T-helper 22 cell (primary cell): Measurements from ENCODE around the gene FMNL2.

Source experiments
- DNase-seq: peaks from one replicate; pipeline ENCODE4 v3.0.0-alpha.2; 2020; ENCODE audit warnings: low read depth

The FMNL2 gene

DNA sequence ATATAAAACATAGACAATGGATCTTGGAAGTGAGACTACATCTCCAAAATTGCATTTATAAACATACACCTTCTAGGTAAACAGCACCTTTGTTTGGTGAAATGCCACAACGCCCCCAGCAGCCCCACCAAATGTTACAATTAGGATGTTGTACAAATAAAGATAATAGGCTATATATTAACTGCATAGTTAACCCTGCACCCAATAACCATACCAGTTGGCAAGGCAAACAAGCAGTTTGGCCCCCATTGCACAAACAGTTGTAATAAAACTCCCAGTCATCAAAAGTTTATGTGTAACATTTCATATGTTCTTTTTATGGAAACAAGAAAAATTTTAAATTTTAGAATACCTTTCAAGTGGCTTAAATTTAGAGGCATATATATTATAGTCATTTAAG is 315.0 kb downstream of the FMNL2 start:
- DNase-seq, result no peak

DNA sequence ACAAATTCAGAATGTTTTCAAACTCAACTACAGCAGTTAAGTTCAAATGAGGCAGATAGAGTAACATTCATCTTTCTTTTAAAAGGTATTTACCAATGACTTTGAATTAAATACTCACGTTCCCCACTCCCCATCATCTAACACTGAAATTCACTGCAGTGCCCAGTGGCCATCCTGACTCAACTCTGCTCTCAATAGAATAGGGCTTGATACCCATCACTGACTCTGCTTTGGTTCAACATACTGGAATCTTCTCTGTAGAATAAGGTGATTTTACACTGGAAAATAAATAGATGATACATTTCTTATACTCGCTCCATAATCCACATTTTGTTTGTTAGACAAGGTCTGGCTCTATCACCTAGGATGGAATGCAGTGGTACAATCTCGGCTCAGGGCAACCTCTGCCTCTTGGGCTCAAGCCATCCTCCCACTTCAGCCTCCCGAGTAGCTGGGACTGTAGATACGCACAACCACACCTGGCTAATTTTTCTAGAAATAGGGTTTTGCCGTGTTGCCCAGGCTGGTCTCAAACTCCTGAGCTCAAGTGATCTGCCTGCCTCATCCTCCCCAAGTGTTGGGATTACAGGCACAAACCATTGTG is 315.9 kb downstream of the FMNL2 start:
- DNase-seq, result no peak

DNA sequence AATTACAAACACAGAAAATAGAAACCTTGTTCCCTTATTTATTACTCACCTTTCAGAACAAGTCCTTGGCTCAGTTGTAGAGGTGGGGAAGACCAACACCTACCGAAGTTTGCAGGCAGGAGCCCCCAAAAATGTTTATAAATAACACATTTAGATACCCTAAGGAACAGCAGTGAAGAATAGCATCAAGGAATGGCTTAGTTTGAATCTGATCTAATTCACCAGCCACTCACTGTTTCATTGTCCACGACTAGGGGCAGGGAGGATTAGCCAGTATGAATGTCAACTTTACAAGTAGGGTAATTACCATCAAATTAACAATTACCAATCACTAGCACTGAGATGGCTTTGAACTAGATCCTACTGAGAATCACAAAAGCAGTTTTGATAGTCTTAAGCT is 316.9 kb downstream of the FMNL2 start:
- DNase-seq, result no peak

DNA sequence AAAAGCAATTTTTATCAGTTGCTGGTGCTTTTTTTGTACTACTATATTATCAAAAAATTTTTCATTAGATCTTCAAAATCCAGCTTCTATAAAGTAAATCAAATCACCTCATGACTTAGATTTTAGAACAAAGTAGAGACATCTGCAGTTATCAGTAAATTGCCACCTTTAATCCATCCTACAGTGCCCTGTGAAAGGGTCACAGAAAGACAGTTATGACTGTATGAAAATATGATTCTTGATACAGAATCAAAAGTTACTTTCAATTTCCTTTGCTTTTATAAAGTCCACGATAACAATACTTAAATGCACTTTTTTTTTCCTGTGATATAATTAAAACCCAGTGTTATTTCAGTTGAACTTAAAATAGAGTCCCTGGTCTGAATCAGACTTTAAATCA is 320.9 kb downstream of the FMNL2 start:
- DNase-seq, result no peak

DNA sequence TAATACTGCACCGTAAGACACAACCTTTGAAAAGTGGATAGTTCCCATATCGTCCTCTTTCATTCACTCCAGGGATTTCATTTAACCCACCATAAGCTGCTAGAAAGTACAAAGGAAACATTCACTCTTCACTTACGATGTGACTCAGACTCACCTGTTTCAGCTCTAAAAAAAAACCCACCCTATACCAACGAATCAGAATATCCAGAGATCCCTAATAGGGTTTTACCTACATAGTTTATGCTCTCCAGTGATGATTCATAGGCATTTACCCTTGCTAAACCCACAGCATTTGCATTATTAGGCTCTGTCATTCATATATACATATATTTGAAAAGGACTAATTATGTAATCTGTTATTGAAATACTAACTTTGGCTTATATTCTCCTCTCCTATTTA is 322.1 kb downstream of the FMNL2 start:
- no peak for DNase-seq

DNA sequence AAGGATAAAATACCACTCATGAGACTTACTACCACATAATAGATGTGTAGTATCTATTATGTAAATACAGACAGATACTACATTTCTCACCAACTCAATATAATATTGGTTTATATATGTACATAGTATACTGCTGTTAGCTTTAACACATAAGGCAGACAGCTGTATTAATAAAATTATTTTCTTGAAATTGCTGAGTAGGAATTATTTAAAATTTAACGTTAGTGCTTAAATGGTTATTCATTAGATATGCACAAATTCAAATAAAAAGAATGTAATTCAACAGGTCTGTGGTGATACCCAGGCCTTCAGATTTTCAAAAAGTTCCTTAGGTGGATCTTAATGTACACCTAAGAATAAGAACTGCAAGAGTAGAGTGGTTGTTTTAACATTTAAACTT is 323.2 kb downstream of the FMNL2 start:
- DNase-seq, result no peak

DNA sequence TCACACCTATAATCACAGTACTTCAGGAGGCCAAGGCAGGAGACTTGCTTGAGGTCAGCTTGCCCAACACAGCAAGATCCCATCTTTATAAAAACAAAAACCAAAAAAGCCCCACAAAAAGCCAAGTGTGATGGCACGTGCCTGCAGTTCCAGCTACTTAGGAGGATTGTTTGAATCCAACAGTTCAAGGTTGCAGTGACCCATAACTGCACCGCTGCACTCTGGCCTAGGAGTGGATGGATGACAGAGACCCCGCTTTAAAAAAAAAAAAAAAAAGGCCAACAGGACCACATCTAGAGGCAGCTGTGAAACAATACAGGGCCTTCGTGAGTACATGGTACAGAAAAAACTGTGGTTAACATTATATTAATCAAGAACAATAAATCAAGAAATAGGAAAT is 326.1 kb downstream of the FMNL2 start:
- DNase-seq, result no peak

DNA sequence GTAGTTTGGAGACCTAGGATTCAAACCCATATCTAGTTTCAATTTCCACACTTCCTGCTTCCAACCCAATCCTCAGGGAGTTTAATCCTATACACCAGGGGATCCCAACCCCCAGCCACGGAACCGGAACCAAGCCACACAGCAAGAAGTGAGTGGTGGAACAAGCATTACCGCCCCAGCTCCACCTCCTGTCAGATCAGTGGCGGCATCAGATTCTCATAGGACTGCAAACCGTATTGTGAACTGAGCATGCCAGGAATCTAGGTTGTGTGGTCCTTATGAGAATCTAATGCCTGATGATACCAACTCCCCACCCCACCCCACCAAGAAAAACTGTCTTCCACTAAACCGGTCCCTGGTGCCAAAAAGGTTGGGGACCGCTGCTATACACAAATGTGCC is 329.8 kb downstream of the FMNL2 start:
- no peak for DNase-seq

DNA sequence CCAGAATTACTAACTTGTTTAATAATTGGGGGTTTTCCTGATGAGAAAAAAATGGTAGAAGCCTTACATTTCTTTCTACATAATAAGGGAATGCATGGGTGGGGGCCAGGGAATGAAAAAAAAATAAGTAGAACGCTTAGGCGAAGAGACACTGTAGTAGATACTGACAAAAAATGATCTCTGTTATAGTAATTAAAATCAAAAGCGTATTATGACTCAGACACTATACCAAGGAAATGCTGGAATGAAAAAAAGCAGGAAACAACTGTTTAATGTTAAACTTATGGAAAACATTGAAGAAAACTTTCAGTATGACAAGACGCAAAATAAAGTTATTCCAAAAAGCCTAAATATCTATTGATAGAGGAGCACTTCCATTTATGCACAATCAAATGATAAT is 339.4 kb downstream of the FMNL2 start:
- DNase-seq, result no peak

DNA sequence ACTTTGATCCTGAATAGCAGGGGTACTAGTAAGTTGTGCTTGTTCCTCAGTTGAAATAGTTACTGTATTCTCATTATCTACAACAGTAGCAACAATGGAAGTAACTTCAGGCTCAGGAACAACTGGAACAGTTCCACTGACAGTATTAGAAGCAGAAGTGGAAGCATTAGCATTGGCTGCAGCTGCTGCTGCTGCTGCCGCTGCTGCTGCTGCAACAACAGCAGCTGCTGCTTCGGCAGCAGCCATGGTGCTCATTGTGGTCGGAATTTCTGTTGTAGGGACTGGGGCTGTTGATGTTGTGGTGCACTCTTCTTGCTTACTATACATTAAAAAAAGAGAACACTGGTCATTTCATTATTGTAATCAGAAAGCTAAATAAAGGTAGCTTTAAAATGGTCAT is 341.5 kb downstream of the FMNL2 start:
- DNase-seq, result no peak

DNA sequence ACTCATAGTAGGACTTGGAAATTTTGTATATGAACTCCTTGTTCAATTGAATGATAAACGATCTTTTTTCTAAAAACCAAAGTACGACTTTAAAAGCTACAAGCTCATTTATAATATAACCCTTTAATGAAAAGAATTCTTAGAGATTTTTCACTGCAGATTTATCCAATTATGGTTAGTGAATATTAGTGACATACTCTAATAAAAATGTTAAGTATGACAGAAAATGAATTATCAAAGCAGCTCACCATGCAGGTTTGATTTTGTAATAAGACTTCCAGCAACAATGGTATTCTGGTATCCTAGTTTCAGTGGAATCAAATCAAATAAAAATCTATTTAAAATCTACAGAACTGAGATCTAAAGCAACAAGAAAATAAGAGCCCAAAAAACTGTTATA is 343.8 kb downstream of the FMNL2 start:
- DNase-seq, result no peak

DNA sequence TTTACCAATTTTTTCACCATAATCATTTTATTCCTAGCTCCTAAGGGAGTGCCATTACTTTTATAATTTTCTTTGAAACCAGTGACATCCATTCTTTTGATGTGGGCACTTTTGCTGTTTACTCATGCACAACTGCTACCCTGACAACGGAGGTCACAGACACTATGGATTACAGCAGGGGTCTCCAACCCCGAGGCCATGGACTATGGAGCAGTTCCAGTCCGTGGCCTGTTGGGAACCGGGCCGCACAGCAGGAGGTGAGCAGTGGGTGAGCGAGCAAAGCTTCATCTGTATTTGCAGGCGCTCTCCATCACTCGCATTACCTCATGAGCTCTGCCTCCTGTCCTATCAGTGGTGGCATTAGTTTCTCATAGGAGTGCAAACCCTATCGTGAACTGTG is 347.7 kb downstream of the FMNL2 start:
- DNase-seq, result no peak

DNA sequence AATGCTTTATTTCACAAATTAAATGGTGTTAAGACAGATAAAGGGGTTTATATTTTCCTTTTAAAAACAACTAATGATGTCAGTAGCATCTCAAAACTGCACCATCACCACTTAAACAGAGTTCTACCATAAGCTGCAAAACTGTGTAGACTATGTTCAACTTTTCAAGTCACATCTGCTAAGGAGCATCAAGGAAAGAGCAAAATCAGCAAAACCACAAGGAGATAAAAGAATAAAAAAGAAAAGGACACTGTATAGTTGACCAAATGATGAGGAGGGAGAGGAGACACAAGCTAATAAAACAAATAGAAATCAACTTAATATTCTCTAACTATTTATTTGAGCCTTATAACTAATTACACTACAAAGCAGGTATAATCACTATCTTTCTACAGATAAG is 348.4 kb downstream of the FMNL2 start:
- no peak for DNase-seq

DNA sequence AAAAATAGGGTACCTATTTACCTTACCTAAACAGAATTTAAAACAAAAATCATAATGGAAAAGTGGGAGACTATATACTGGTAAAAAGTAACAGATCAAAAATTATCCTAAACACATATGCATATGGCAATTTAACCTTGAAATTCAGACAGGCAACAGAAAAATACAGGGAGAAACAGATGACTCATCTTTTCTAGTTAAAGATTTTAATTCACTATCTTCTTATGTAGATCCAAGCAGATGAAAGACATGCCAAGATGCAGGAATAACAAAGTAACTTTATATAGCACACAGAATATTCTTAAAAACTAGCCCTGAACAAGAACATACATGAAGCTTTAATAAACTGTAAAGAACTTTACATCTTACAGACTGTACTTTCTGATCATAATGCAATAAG is 351.3 kb downstream of the FMNL2 start:
- no peak for DNase-seq

DNA sequence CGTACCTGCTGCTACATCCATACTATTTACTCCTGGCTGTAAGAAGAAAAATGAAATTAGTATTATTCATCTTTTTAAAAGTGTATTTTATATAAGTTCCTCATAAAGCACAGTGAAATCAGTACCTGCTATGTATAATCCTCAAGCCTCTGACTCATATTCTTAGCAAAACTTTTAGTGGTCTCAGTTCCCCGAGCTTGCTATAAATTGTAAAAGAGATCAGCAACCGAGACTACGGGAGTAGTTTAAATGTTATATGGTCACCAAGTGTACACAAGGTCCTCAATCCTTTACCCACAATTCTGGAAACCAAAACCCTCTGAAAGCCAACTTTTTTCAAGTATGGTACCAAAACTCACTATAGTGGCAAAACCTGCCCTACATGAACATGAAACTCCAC is 358.1 kb downstream of the FMNL2 start:
- DNase-seq, result no peak

DNA sequence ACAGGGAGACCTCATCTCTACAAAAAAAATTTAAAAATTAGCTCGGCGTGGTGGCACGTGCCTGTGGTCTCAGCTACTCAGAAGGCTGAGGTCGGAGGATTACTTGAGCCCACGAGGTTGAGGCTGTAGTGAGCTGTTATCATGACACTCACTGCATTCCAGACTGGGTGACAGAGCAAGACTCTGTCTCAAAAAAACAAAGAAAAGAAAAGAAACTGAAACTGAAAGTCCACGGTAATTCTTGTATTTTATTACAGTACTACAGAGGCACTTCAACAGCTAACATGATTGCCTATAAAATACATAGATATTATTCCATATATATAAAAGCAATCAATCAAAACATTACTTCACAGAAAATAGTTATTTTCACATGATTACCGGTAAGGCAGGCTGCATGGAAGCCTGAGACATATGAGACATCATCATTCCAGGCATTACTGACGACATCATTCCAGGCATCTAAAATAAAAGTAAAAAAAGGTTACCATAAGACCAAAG is 359.2 kb downstream of the FMNL2 start:
- no peak for DNase-seq

DNA sequence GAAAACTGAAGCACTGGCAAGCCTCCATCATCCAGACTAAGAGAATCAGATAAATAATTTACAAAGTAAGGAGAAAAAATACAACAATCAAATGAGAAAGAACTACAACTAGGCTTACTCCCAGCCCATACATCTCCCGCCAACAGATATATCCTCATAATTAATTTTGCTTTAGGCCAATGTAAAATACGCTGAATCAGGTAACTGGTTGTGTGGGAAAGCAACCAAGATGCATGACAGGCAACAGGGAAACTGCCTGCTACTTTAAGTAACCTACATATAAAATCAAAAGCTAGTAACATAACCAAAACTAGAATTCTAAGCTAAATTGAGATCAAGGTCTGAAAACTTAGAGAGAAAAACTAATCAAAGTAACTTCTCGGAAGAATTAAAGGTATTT is 360.8 kb downstream of the FMNL2 start:
- DNase-seq, result no peak

DNA sequence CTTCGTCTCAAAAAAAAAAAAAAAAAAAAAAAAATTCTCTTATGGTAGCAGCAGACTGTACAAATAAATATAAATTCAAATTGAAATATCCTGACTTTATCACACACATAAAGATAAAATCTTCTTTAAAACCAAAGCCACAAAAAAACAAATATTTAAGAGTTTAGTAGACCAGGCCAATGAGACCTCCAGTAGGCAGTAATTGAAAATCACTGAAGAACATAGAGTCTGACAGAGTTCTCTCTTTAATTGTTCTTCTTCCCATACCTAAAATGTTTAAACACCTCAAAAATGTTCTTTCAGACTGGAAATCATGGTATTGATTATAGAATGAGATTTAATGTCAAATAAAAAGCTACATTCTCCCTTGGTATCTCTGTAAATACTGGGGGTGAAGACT is 361.5 kb downstream of the FMNL2 start:
- no peak for DNase-seq
